HepG2 (cell line): Measurements from ENCODE around the gene JMJD6. TPM values are rescaled to one million over a fixed set of nuclear protein-coding genes. Genes with fewer than 3 reads are reported as not detected.

ENCODE experiments used
- ARID2 ChIP-seq: sonication (generic); formaldehyde crosslinking; IDR thresholded peaks from 2 replicates; pipeline ENCODE4 v1.8.1; 2022; ENCODE audit warnings: mild to moderate bottlenecking, missing genetic modification reagents, borderline replicate concordance
- ARNT2 ChIP-seq: sonication (generic); formaldehyde crosslinking; IDR thresholded peaks from 2 replicates; pipeline ENCODE4 v1.8.0; 2022; ENCODE audit warnings: mild to moderate bottlenecking, low read depth, missing genetic modification reagents, moderate library complexity
- CBX1 ChIP-seq: IDR thresholded peaks from one replicate; pipeline ENCODE4 v1.6.1; 2016; ENCODE audit warnings: antibody characterized with exemption, low read depth
- CREBL2 ChIP-seq: sonication (generic); formaldehyde crosslinking; IDR thresholded peaks from 2 replicates; pipeline ENCODE4 v1.8.1; 2023; ENCODE audit warnings: missing genetic modification reagents, mild to moderate bottlenecking, borderline replicate concordance
- DR1 ChIP-seq: sonication (generic); formaldehyde crosslinking; IDR thresholded peaks from 2 replicates; pipeline ENCODE4 v1.8.0; 2021; ENCODE audit warnings: mild to moderate bottlenecking, missing genetic modification reagents, inconsistent platforms
- FIP1L1 ChIP-seq: fragments of 200-400 bp; formaldehyde crosslinking; IDR thresholded peaks from 2 replicates; pipeline ENCODE4 v1.6.1; 2018; ENCODE audit warnings: low read depth, mild to moderate bottlenecking, low read length, moderate library complexity, borderline replicate concordance; ENCODE audit not compliant: insufficient read depth
- GTF3A ChIP-seq: sonication (generic); formaldehyde crosslinking; conservative IDR thresholded peaks from 2 replicates; pipeline ENCODE4 v1.4.0; 2020; ENCODE audit warnings: mild to moderate bottlenecking, missing genetic modification reagents
- HDAC6 ChIP-seq: fragments of 200-600 bp; sonication (generic); IDR thresholded peaks from 2 replicates; pipeline ENCODE4 v1.7.0; 2017; ENCODE audit warnings: mild to moderate bottlenecking, antibody characterized with exemption, low read length, low read depth
- ISL2 ChIP-seq: sonication (generic); formaldehyde crosslinking; IDR thresholded peaks from 2 replicates; pipeline ENCODE4 v1.5.0; 2020; ENCODE audit warnings: missing genetic modification reagents
- MAFK ChIP-seq, 2 experiments: IDR thresholded peaks in 1 of 2; conservative IDR thresholded peaks in 1 of 2; 2 replicates each; pipeline ENCODE4 v1.6.1; 2011; ENCODE audit warnings: improper control_type of control experiment in 2 of 2, low read length in 2 of 2
- MEIS1 ChIP-seq: sonication (generic); formaldehyde crosslinking; IDR thresholded peaks from 2 replicates; pipeline ENCODE4 v1.9.0; 2021; ENCODE audit warnings: mild to moderate bottlenecking, missing genetic modification reagents, moderate library complexity, borderline replicate concordance
- PHF5A ChIP-seq: IDR thresholded peaks from one replicate; pipeline ENCODE4 v1.6.1; 2018; ENCODE audit warnings: low read depth, missing genetic modification reagents; ENCODE audit not compliant: unreplicated experiment
- SMARCC2 ChIP-seq: fragments of 450-650 bp; IDR thresholded peaks from 2 replicates; pipeline ENCODE4 v1.6.1; 2017; ENCODE audit warnings: antibody characterized with exemption, mild to moderate bottlenecking
- THAP7 ChIP-seq: sonication (generic); formaldehyde crosslinking; IDR thresholded peaks from 2 replicates; pipeline ENCODE4 v1.8.1; 2023; ENCODE audit warnings: mild to moderate bottlenecking, missing genetic modification reagents
- ZKSCAN8 ChIP-seq: IDR thresholded peaks from 2 replicates; pipeline ENCODE4 v1.6.1; 2016; ENCODE audit warnings: borderline replicate concordance, missing genetic modification reagents, missing compliant biosample characterization
- ZNF142 ChIP-seq: sonication (generic); formaldehyde crosslinking; IDR thresholded peaks from 2 replicates; pipeline ENCODE4 v1.4.0; 2020; ENCODE audit warnings: missing genetic modification reagents
- ZNF317 ChIP-seq: sonication (generic); formaldehyde crosslinking; IDR thresholded peaks from 2 replicates; pipeline ENCODE4 v1.5.0; 2020; ENCODE audit warnings: mild to moderate bottlenecking, missing genetic modification reagents
- ZNF414 ChIP-seq: sonication (generic); formaldehyde crosslinking; IDR thresholded peaks from 2 replicates; pipeline ENCODE4 v1.5.0; 2020; ENCODE audit warnings: missing genetic modification reagents
- ZNF501 ChIP-seq: sonication (generic); formaldehyde crosslinking; IDR thresholded peaks from 2 replicates; pipeline ENCODE4 v1.5.1; 2020; ENCODE audit warnings: mild to moderate bottlenecking, moderate library complexity, missing genetic modification reagents
- ZNF710 ChIP-seq: sonication (generic); formaldehyde crosslinking; IDR thresholded peaks from 2 replicates; pipeline ENCODE4 v1.5.0; 2020; ENCODE audit warnings: mild to moderate bottlenecking, missing genetic modification reagents, borderline replicate concordance
- polyA plus RNA-seq, 8 experiments: library from polyadenylated mRNA; depleted of rRNA in 3 of 8; stranded (reverse) in 7 of 8; unstranded in 1 of 8; fragments of >200 nt; fragmentation: Illumina TruSeq in 4 of 8; extraction: Trizol in 4 of 8; gene quantifications; 2 replicates each; pipeline versions ENCODE4 v1.2.1 to v1.2.3, GENCODE V29; 2011 to 2016; ENCODE audit warnings: low read depth in 4 of 8, missing spikeins in 1 of 8, mixed read lengths in 1 of 8; ENCODE audit not compliant: insufficient read depth in 1 of 8
- total RNA-seq, 5 experiments: library from RNA; depleted of rRNA; stranded (reverse); fragments of >200 nt; fragmentation: Illumina TruSeq; extraction: Trizol; gene quantifications; 2 replicates each; pipeline ENCODE4 v1.2.3, GENCODE V29; 2016; ENCODE audit warnings: low read depth in 1 of 5

Gene JMJD6
- total and polyA plus RNA-seq, 2 of the 13 experiments (the other 11 are each of a cell fraction or from before 2014, with no cell fraction given), result 33.6 to 41.0 TPM

- TF ChIP-seq ZNF710 (CRISPR knock-in tag), result peak; percentile 55; the same call in 1 of the 2 replicates
- 0 out of 2 replicates have a peak, but pooled peaks have one; percentile 10 for TF ChIP-seq ZNF142
- TF ChIP-seq ZNF317 (CRISPR knock-in tag), result peak; percentile 62; the same call in 1 of the 2 replicates
- 0 out of 2 replicates have a peak, but pooled peaks have one; percentile 44 for TF ChIP-seq ZNF414 (CRISPR knock-in tag)
- no peak for TF ChIP-seq CREBL2 (CRISPR knock-in tag)
- 0 out of 2 replicates have a peak, but pooled peaks have one; percentile 23 for TF ChIP-seq ARID2 (CRISPR knock-in tag)
- no peak for TF ChIP-seq SMARCC2
- TF ChIP-seq FIP1L1, result no peak
- 0 out of 2 replicates have a peak, but pooled peaks have one; percentile 47 for TF ChIP-seq GTF3A (CRISPR knock-in tag)
- TF ChIP-seq THAP7 (CRISPR knock-in tag), result no peak
- peak; percentile 92 for TF ChIP-seq DR1 (CRISPR knock-in tag)
- TF ChIP-seq ISL2 (CRISPR knock-in tag), result 0 out of 2 replicates have a peak, but pooled peaks have one; percentile 10
- TF ChIP-seq ZKSCAN8 (CRISPR knock-in tag), result peak; percentile 17; the same call in 1 of the 2 replicates
- peak; percentile 94 for TF ChIP-seq MEIS1 (CRISPR knock-in tag)
- TF ChIP-seq ARNT2 (CRISPR knock-in tag), result 0 out of 2 replicates have a peak, but pooled peaks have one; percentile 21
- 0 out of 2 replicates have a peak, but pooled peaks have one; percentile 51 for TF ChIP-seq HDAC6
- TF ChIP-seq ZNF501, result peak; percentile 77
- peak; percentile 19 for TF ChIP-seq CBX1
- TF ChIP-seq MAFK (conservative IDR thresholded peaks at IDR 0.05 in 1 of 2, IDR thresholded peaks at IDR 0.05 in 1 of 2; ENCODE audit: low read length in 2 of 2), result 0 out of 4 replicates have a peak, but pooled peaks of 1 of the 2 experiments have one; percentile 0
- no peak for TF ChIP-seq PHF5A (CRISPR knock-in tag)
Observed at GRCh38 chr17:76671912-76672262, 54.5 kb downstream of the JMJD6 start (continued).
